GM12878 (cell line): ENCODE measurements around the gene SETDB1.

Source experiments
- BRCA1 ChIP-seq: IDR thresholded peaks from 2 replicates; pipeline ENCODE4 v1.6.1; 2011; ENCODE audit warnings: low read depth, low read length, improper control_type of control experiment
- CTCF ChIP-seq, 3 experiments: IDR thresholded peaks in 2 of 3; conservative IDR thresholded peaks in 1 of 3; 2 replicates each; pipeline ENCODE4 v1.5.1; 2011; ENCODE audit warnings: low read depth in 3 of 3, low read length in 3 of 3, mild to moderate bottlenecking in 3 of 3, control low read depth in 2 of 3, moderate library complexity in 2 of 3, inconsistent platforms in 1 of 3, mixed read lengths in 1 of 3; ENCODE audit not compliant: control insufficient read depth in 2 of 3, insufficient read depth in 1 of 3; ENCODE audit errors: extremely low read depth in 1 of 3
- ETV6 ChIP-seq, 2 experiments: fragments of 450-650 bp in 1 of 2; IDR thresholded peaks in 1 of 2; conservative IDR thresholded peaks in 1 of 2; 2 replicates each; pipeline ENCODE4 v1.6.1; 2014; ENCODE audit warnings: antibody characterized with exemption in 1 of 2, borderline replicate concordance in 1 of 2, low read depth in 1 of 2, mild to moderate bottlenecking in 1 of 2, moderate library complexity in 1 of 2
- MEF2A ChIP-seq: IDR thresholded peaks from 2 replicates; pipeline ENCODE4 v1.6.1; 2011; ENCODE audit warnings: low read depth, mild to moderate bottlenecking, low read length, moderate library complexity; ENCODE audit not compliant: insufficient read depth
- NFYB ChIP-seq: IDR thresholded peaks from 2 replicates; pipeline ENCODE4 v1.6.1; 2011; ENCODE audit warnings: low read depth, mild to moderate bottlenecking, low read length, improper control_type of control experiment, moderate library complexity; ENCODE audit not compliant: insufficient read depth
- POLR2A ChIP-seq: IDR thresholded peaks from 2 replicates; pipeline ENCODE4 v1.6.1; 2011; ENCODE audit warnings: low read depth, mild to moderate bottlenecking, low read length
- POLR2AphosphoS2 ChIP-seq: IDR thresholded peaks from 2 replicates; pipeline ENCODE4 v1.6.1; 2011; ENCODE audit warnings: low read depth, mild to moderate bottlenecking, low read length, improper control_type of control experiment, moderate library complexity
- POLR2AphosphoS5 ChIP-seq: IDR thresholded peaks from 2 replicates; pipeline ENCODE4 v1.6.1; 2011; ENCODE audit warnings: mild to moderate bottlenecking, low read length, inconsistent platforms
- YBX1 ChIP-seq: fragments of 450-650 bp; IDR thresholded peaks from 2 replicates; pipeline ENCODE4 v1.6.1; 2016; ENCODE audit warnings: antibody characterized with exemption

- TF ChIP-seq CTCF (IDR thresholded peaks at IDR 0.05 in 2 of 3, conservative IDR thresholded peaks at IDR 0.05 in 1 of 3; ENCODE audit: control insufficient read depth in 2 of 3, extremely low read depth in 1 of 3, insufficient read depth in 1 of 3, low read depth in 3 of 3, low read length in 3 of 3) (no peak), POLR2AphosphoS5 (no peak), POLR2A (no peak), ETV6 (conservative IDR thresholded peaks at IDR 0.05 in 1 of 2, IDR thresholded peaks at IDR 0.05 in 1 of 2; ENCODE audit: borderline replicate concordance in 1 of 2, low read depth in 1 of 2) (no peak), YBX1 (no peak), BRCA1 (no peak), POLR2AphosphoS2 (no peak), MEF2A (no peak), NFYB (no peak)
Observed at GRCh38 chr1:150981805-150982712, 55.9 kb downstream of the SETDB1 start, which contains the start of gene ANXA9.
